ENCODE results near the gene ABCD2.

The ABCD2 gene

DNA sequence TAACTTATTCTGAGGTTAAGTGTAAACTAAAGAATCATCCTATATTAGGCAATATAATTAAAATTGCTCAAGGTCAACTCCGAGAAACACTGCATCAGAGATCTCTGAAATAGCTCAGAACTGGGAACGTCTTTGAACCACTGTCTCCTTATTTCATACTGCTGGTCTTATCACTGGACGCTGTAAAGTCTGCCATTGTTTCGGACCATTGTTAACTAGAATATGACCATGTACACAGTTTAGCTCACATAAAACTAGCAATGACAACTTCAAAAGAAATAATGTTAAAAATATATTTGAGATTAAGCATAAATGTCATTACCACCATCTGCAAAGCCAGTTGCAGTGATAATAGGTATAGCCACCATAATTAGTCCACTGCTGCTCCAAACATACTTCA is 2.9 kb downstream of the ABCD2 start:
- TF ChIP-seq, protein P1, sequence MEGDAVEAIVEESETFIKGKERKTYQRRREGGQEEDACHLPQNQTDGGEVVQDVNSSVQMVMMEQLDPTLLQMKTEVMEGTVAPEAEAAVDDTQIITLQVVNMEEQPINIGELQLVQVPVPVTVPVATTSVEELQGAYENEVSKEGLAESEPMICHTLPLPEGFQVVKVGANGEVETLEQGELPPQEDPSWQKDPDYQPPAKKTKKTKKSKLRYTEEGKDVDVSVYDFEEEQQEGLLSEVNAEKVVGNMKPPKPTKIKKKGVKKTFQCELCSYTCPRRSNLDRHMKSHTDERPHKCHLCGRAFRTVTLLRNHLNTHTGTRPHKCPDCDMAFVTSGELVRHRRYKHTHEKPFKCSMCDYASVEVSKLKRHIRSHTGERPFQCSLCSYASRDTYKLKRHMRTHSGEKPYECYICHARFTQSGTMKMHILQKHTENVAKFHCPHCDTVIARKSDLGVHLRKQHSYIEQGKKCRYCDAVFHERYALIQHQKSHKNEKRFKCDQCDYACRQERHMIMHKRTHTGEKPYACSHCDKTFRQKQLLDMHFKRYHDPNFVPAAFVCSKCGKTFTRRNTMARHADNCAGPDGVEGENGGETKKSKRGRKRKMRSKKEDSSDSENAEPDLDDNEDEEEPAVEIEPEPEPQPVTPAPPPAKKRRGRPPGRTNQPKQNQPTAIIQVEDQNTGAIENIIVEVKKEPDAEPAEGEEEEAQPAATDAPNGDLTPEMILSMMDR (conservative IDR thresholded peaks at IDR 0.05; ENCODE audit: low read depth): no peak
- POLR2A ChIA-PET (ENCODE audit: low non-redundant PET): no interaction called here

DNA sequence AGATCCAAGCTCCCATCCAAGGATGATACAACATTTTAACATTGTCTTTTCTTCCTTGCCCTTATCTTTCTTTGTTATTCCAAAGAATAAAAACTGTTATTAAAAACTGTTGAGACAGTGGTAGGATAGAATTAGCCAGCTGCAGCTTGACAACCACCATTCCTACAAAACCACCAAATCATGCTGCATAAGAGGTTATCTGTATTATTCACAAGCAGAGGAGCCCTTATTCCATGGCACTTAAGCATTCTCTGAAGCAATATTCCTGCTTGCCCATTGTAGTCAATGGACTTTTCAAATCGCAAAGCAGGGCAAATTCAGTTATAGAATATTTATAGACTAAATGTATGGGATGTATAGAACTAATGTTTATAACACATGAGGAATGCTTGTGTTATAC is 3.4 kb downstream of the ABCD2 start:
- H3K27ac ChIP-seq: no peak overlapping the region
- ChIA-PET POLR2A (ENCODE audit: low non-redundant PET) (no interaction called here), CTCF (no interaction called here)
- DNase-seq (ENCODE audit: low spot score): no peak
- TF ChIP-seq, protein P1 (conservative IDR thresholded peaks at IDR 0.05; ENCODE audit: low read depth): no peak

More for the DNA sequence above, 2.9 kb downstream of the ABCD2 start:
- DNase-seq (ENCODE audit: low spot score): no peak
- H3K27ac ChIP-seq: no peak overlapping the region
- CTCF ChIA-PET: no interaction called here

DNA sequence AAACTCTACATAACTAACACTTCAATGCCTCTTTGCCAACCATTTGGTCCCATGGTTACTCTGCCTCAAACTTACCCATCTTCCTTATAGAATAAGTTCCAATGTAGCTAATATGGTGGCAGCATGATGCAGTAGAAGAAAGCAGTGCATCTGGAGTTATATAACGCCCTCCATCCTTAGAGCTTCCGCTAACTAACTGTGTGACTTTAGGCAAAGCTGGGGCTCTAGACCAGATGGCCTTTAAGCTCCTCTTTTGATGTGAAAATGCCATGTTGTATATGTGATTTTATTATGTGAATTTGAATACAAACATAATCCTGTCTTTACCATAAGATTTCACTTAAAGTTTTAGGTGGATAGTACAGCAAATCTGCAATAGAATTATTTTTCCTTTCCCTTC is 6.1 kb downstream of the ABCD2 start:
- POLR2A ChIA-PET (ENCODE audit: low non-redundant PET): no interaction called here
- no peak for DNase-seq (ENCODE audit: low spot score)
- TF ChIP-seq, protein P1 (conservative IDR thresholded peaks at IDR 0.05; ENCODE audit: low read depth): no peak
- CTCF ChIA-PET: no interaction called here
- no peak overlapping the region for H3K27ac ChIP-seq

DNA sequence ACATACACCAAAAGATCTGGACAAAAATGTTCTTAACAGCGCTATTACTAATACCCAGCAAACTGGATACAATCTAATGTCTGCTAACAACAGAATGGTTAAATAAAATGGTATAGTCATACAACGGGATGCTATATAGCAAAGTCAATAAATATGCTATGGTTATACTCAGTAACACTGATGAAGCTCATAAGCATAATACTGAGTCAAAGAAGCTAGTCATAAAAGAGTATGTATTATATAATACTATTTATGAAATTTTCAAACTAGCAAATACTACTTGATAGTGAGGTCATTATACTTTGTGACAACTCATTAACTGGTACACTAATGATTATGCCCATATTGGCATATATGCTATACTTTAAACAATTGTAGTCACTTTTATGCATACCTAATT is 7.4 kb downstream of the ABCD2 start:
- no peak overlapping the region for H3K27ac ChIP-seq
- no peak for DNase-seq (ENCODE audit: low spot score)
- POLR2A ChIA-PET (ENCODE audit: low non-redundant PET): no interaction called here
- TF ChIP-seq, protein P1 (conservative IDR thresholded peaks at IDR 0.05; ENCODE audit: low read depth): no peak
- CTCF ChIA-PET: no interaction called here

- ChIA-PET CTCF (no interaction called here), POLR2A (ENCODE audit: low non-redundant PET) (no interaction called here)
- TF ChIP-seq, protein P1 (conservative IDR thresholded peaks at IDR 0.05; ENCODE audit: low read depth): no peak
- no peak overlapping the region for H3K27ac ChIP-seq
- DNase-seq (ENCODE audit: low spot score): no peak
Measured at GRCh38 chr12:39611818-39612217, 7.8 kb downstream of the ABCD2 start.

GRCh38 chr12:39610436-39611025 is 9.1 kb downstream of the ABCD2 start:
- CTCF ChIA-PET: interaction anchor here (0.6 kb wide), 1 partner anchor 117 kb away, joined by 3 read pairs; no protein-coding TSS in a partner anchor
- H3K27ac ChIP-seq: no peak overlapping the region
- POLR2A ChIA-PET (ENCODE audit: low non-redundant PET): no interaction called here
- no peak for DNase-seq (ENCODE audit: low spot score)
- TF ChIP-seq, protein P1 (conservative IDR thresholded peaks at IDR 0.05; ENCODE audit: low read depth): no peak
